ENCODE results near the gene IBSP. TPM values are rescaled to one million over a fixed set of nuclear protein-coding genes. Genes with fewer than 3 reads are reported as not detected.

Gene IBSP
- total and polyA plus RNA-seq, 11 donors = 0.19 to 0.50 TPM; not detected in 9

DNA sequence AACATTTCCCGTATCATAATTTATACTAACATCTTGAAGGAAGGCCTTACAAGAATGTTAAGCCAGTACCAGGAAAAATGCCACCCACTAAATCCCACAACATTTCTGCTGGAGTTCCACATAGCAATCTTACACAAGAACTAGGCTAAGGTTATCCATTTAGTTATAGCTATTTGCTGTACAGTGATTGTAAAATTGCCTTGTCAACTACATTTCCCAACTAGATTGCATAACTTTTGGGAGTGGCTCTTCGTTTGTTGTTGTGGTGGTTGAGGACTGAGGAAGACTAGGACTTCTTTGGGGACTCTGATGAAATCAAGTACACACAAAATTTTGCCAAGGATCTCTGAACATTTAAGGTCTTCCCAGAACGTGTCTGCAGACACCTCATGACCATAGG, 8.0 kb downstream of the IBSP start:
- 61 to 79% (median 72%) methylated on average over 3 of the region's 3 CpGs for WGBS, 4 donors
- TF ChIP-seq, protein P1, sequence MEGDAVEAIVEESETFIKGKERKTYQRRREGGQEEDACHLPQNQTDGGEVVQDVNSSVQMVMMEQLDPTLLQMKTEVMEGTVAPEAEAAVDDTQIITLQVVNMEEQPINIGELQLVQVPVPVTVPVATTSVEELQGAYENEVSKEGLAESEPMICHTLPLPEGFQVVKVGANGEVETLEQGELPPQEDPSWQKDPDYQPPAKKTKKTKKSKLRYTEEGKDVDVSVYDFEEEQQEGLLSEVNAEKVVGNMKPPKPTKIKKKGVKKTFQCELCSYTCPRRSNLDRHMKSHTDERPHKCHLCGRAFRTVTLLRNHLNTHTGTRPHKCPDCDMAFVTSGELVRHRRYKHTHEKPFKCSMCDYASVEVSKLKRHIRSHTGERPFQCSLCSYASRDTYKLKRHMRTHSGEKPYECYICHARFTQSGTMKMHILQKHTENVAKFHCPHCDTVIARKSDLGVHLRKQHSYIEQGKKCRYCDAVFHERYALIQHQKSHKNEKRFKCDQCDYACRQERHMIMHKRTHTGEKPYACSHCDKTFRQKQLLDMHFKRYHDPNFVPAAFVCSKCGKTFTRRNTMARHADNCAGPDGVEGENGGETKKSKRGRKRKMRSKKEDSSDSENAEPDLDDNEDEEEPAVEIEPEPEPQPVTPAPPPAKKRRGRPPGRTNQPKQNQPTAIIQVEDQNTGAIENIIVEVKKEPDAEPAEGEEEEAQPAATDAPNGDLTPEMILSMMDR (IDR thresholded peaks at IDR 0.05) = no peak
- TF ChIP-seq POLR2A (IDR thresholded peaks at IDR 0.05) = no peak
- Histone ChIP-seq H3K27me3 (no peaks in the 10 kb centered on the region), H3K27ac (no peak overlapping the region), H3K9me3 (no peaks in the 10 kb centered on the region), H3K4me1 (peaks cover 0 to 6% (median 0%) of the 10 kb centered on the region in 12 donors), H3K4me3 (no peak overlapping the region), H3K36me3 (no peaks in the 10 kb centered on the region)
- intact Hi-C loops (cut with DNase I) = no loop called here
- ATAC-seq (no peak), DNase-seq (no peak)

DNA sequence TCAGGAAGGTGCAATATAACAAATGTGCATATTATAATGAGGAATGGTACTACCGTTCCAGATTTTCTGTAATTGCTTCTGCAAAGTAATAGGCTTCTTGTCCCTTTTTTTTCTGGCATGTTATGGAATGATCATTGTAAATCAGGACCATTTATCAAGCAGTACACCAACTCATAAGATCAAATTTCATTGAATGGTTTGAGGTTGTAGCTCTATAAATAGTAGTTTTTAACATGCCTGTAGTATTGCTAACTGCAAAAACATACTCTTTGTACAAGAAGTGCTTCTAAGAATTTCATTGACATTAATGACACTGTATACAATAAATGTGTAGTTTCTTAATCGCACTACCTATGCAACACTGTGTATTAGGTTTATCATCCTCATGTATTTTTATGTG, 12.6 kb downstream of the IBSP start:
- TF ChIP-seq, protein P1 (IDR thresholded peaks at IDR 0.05) = no peak
- TF ChIP-seq POLR2A (IDR thresholded peaks at IDR 0.05) = no peak
- Histone ChIP-seq H3K4me1 (no peaks in the 10 kb centered on the region), H3K4me3 (no peak overlapping the region), H3K27ac (no peak overlapping the region), H3K9me3 (peaks cover 0 to 14% (median 0%) of the 10 kb centered on the region in 12 donors), H3K27me3 (no peaks in the 10 kb centered on the region), H3K36me3 (no peaks in the 10 kb centered on the region)
- 89 to 95% (median 93%) methylated on average over 2 of the region's 2 CpGs for WGBS, 4 donors
- DNase-seq (no peak), ATAC-seq (no peak)
- intact Hi-C loops (cut with DNase I) = no loop called here

DNA sequence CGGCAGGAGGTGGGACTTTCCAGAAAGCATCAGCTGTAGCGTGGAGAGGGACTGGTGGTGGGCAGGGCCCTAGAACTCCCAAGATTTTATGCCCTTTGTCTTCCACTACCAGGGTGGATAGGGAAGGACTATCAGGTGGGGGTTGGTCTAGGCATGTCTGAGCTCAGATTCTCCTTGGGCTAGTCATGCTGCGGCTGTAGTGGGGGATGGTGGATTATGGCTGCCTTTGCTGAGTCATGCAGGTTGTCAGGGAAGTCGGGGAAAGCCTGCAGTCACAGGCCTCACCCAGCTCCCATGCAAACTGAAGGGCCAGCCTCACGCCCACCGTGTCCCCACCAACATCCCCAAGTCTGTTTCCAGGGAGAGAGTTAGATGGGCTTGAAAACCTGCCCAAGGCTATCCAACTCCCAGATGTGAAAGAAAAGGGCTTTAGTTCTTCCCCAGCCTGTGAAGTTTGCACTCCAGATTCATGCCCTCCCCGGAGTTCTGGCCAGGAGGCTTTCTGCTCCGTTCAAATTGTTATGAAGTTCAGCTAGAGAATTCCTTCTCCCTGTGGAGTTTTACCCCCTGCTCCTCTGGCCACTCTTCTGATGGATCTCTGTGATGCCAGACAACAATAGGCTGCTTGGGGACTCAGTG, 20.0 kb downstream of the IBSP start:
- intact Hi-C loops (cut with DNase I) = no loop called here
- TF ChIP-seq, protein P1 (IDR thresholded peaks at IDR 0.05) = no peak
- no peak for TF ChIP-seq POLR2A (IDR thresholded peaks at IDR 0.05)
- peaks cover 0 to 20% (median 0%) of the 10 kb centered on the region in 12 donors for H3K9me3 ChIP-seq
- H3K4me3 ChIP-seq = no peak overlapping the region
- WGBS, 4 donors = 76 to 90% (median 78%) methylated on average over 6 to 8 of the region's 8 CpGs
- no peaks in the 10 kb centered on the region for H3K36me3 ChIP-seq
- no peak for ATAC-seq
- H3K27ac ChIP-seq = no peak overlapping the region
- no peak for DNase-seq
- no peaks in the 10 kb centered on the region for H3K27me3 ChIP-seq
- no peaks in the 10 kb centered on the region for H3K4me1 ChIP-seq

- Histone ChIP-seq H3K4me1 (no peaks in the 10 kb centered on the region), H3K36me3 (no peaks in the 10 kb centered on the region), H3K9me3 (peaks cover 0 to under 1% (median 0%) of the 10 kb centered on the region in 12 donors), H3K27me3 (no peaks in the 10 kb centered on the region), H3K27ac (no peak overlapping the region), H3K4me3 (no peak overlapping the region)
- WGBS, 4 donors = 75 to 86% (median 85%) methylated on average over 4 of the region's 4 CpGs
- ATAC-seq (no peak), DNase-seq (no peak)
- intact Hi-C loops (cut with DNase I) = no loop called here
- TF ChIP-seq, protein P1 (IDR thresholded peaks at IDR 0.05) = no peak
These were observed 23.8 kb downstream of the IBSP start for GRCh38 chr4:87823200-87823599.

All from heart left ventricle (tissue), 16 donors.